Neural progenitor cell (in vitro differentiated cells): ENCODE data around the gene TENM3. TPM values are rescaled to one million over a fixed set of nuclear protein-coding genes. Genes with fewer than 3 reads are reported as not detected.

Source experiments
- DNase-seq: peaks from one replicate; pipeline ENCODE4 v3.0.0-alpha.2; 2016; ENCODE audit warnings: low spot score
- H2AFZ ChIP-seq: fragments of 200-600 bp; sonication (generic); replicated peaks from 2 replicates; pipeline ENCODE4 v1.6.1; 2016; ENCODE audit warnings: antibody characterized with exemption
- H3F3A ChIP-seq: fragments of 200-600 bp; sonication (generic); 2 replicates; pipeline ENCODE4 v1.6.1; 2016; ENCODE audit warnings: antibody characterized with exemption, low read depth
- H3K27ac ChIP-seq: fragments of 200-600 bp; sonication (generic); 2 replicates; pipeline ENCODE4 v1.5.1; 2016; ENCODE audit warnings: mild to moderate bottlenecking
- H3K27me3 ChIP-seq: fragments of 200-600 bp; sonication (generic); 2 replicates; pipeline ENCODE4 v1.6.1; 2016; ENCODE audit warnings: mild to moderate bottlenecking, moderate library complexity
- H3K36me3 ChIP-seq: fragments of 200-600 bp; sonication (generic); 2 replicates; pipeline ENCODE4 v1.5.1; 2016
- H3K4me1 ChIP-seq: fragments of 200-600 bp; sonication (generic); 2 replicates; pipeline ENCODE4 v1.6.1; 2016; ENCODE audit warnings: mixed run types
- H3K4me2 ChIP-seq: fragments of 200-600 bp; sonication (generic); 2 replicates; pipeline ENCODE4 v1.6.1; 2016
- H3K4me3 ChIP-seq: fragments of 200-600 bp; sonication (generic); 2 replicates; pipeline ENCODE4 v1.5.1; 2016
- H3K79me2 ChIP-seq: fragments of 200-600 bp; sonication (generic); 2 replicates; pipeline ENCODE4 v1.6.1; 2016; ENCODE audit warnings: low read depth
- H3K9ac ChIP-seq: fragments of 200-600 bp; sonication (generic); 2 replicates; pipeline ENCODE4 v1.6.1; 2016
- H3K9me3 ChIP-seq: fragments of 200-600 bp; sonication (generic); 2 replicates; pipeline ENCODE4 v1.5.1; 2016; ENCODE audit warnings: low read depth
- H4K20me1 ChIP-seq: fragments of 200-600 bp; sonication (generic); 2 replicates; pipeline ENCODE4 v1.6.1; 2016; ENCODE audit warnings: low read depth
- H3K27ac Mint-ChIP-seq: 3 replicates; pipeline ENCODE4 v1.8.0; 2021; ENCODE audit warnings: mixed read lengths
- H3K27me3 Mint-ChIP-seq: 2 replicates; pipeline ENCODE4 v1.8.0; 2022; ENCODE audit warnings: low read depth, mild to moderate bottlenecking, inconsistent platforms, moderate library complexity, mixed read lengths; ENCODE audit not compliant: insufficient read depth
- H3K36me3 Mint-ChIP-seq: 3 replicates; pipeline ENCODE4 v1.8.0; 2021; ENCODE audit warnings: mixed read lengths
- H3K4me1 Mint-ChIP-seq: 3 replicates; pipeline ENCODE4 v1.8.0; 2021; ENCODE audit warnings: mixed read lengths
- H3K4me3 Mint-ChIP-seq: 3 replicates; pipeline ENCODE4 v1.8.0; 2021; ENCODE audit warnings: mild to moderate bottlenecking, moderate library complexity, mixed read lengths
- H3K9me3 Mint-ChIP-seq: 3 replicates; pipeline ENCODE4 v1.8.0; 2020; ENCODE audit warnings: mixed read lengths
- CTCF ChIP-seq: fragments of 200-600 bp; sonication (generic); IDR thresholded peaks from 2 replicates; pipeline ENCODE4 v1.5.1; 2017; ENCODE audit warnings: antibody characterized with exemption, mild to moderate bottlenecking
- EZH2 ChIP-seq: fragments of 200-600 bp; sonication (generic); IDR thresholded peaks from 2 replicates; pipeline ENCODE4 v1.6.1; 2017; ENCODE audit warnings: antibody characterized with exemption, mild to moderate bottlenecking, moderate library complexity
- EZH2phosphoT487 ChIP-seq: fragments of 200-600 bp; sonication (generic); IDR thresholded peaks from 2 replicates; pipeline ENCODE4 v1.6.1; 2017; ENCODE audit warnings: antibody characterized with exemption
- total RNA-seq: library from RNA; depleted of rRNA; stranded (reverse); fragments of >200 nt; gene quantifications from 2 replicates; pipeline ENCODE4 v1.2.3, GENCODE V29; 2015; ENCODE audit warnings: low replicate concordance

TENM3 gene
- total RNA-seq, 1 donor from 2014 or later: 78.7 TPM

GRCh38 chr4:182741914-182742313 is 498.7 kb downstream of the TENM3 start:
- H3K27ac ChIP-seq: no peak overlapping the region
- Mint-ChIP-seq H3K27me3 (peaks cover 2% of the 10 kb centered on the region), H3K4me3 (no peak overlapping the region), H3K9me3 (peaks cover 5% of the 10 kb centered on the region), H3K4me1 (no peaks in the 10 kb centered on the region), H3K36me3 (peaks cover 60% of the 10 kb centered on the region), H3K27ac (no peak overlapping the region)
- H3K79me2 ChIP-seq: no peaks in the 10 kb centered on the region
- no peak for TF ChIP-seq CTCF
- no peak for TF ChIP-seq EZH2phosphoT487
- TF ChIP-seq EZH2: no peak
- peaks cover 11% of the 10 kb centered on the region for H3K36me3 ChIP-seq
- H4K20me1 ChIP-seq: no peaks in the 10 kb centered on the region
- no peaks in the 10 kb centered on the region for H3F3A ChIP-seq
- no peak overlapping the region for H3K9ac ChIP-seq
- no peak overlapping the region for H2AFZ ChIP-seq
- H3K4me2 ChIP-seq: no peak overlapping the region
- DNase-seq: no peak
- H3K9me3 ChIP-seq: no peaks in the 10 kb centered on the region
- no peaks in the 10 kb centered on the region for H3K27me3 ChIP-seq
- H3K4me1 ChIP-seq: no peaks in the 10 kb centered on the region
- no peak overlapping the region for H3K4me3 ChIP-seq

- H3K9me3 ChIP-seq: no peaks in the 10 kb centered on the region
- H3K9me3 Mint-ChIP-seq: peaks cover 5% of the 10 kb centered on the region
- no peak overlapping the region for H3K4me3 Mint-ChIP-seq
- no peaks in the 10 kb centered on the region for H3K4me1 Mint-ChIP-seq
- H3K9ac ChIP-seq: no peak overlapping the region
- H4K20me1 ChIP-seq: no peaks in the 10 kb centered on the region
- H3K4me3 ChIP-seq: no peak overlapping the region
- H3K4me1 ChIP-seq: no peaks in the 10 kb centered on the region
- no peak for TF ChIP-seq EZH2phosphoT487
- no peak for TF ChIP-seq CTCF
- TF ChIP-seq EZH2: no peak
- H3K79me2 ChIP-seq: no peaks in the 10 kb centered on the region
- H3K27me3 ChIP-seq: no peaks in the 10 kb centered on the region
- H3F3A ChIP-seq: no peaks in the 10 kb centered on the region
- peaks cover 64% of the 10 kb centered on the region for H3K36me3 Mint-ChIP-seq
- peaks cover 11% of the 10 kb centered on the region for H3K36me3 ChIP-seq
- H2AFZ ChIP-seq: no peak overlapping the region
- no peak overlapping the region for H3K27ac ChIP-seq
- no peak overlapping the region for H3K4me2 ChIP-seq
- H3K27me3 Mint-ChIP-seq: peaks cover 2% of the 10 kb centered on the region
- DNase-seq: no peak
- no peak overlapping the region for H3K27ac Mint-ChIP-seq
These were observed 500.6 kb downstream of the TENM3 start for GRCh38 chr4:182743815-182744214.

GRCh38 chr4:182745237-182745636 is 502.0 kb downstream of the TENM3 start:
- Histone ChIP-seq H3K4me1 (no peaks in the 10 kb centered on the region), H2AFZ (no peak overlapping the region), H3F3A (no peaks in the 10 kb centered on the region), H3K9ac (no peak overlapping the region), H3K4me2 (no peak overlapping the region), H3K27me3 (no peaks in the 10 kb centered on the region), H3K79me2 (no peaks in the 10 kb centered on the region), H3K4me3 (no peak overlapping the region), H3K9me3 (no peaks in the 10 kb centered on the region), H3K27ac (no peak overlapping the region), H4K20me1 (no peaks in the 10 kb centered on the region), H3K36me3 (peaks cover 11% of the 10 kb centered on the region)
- H3K36me3 Mint-ChIP-seq: peaks cover 63% of the 10 kb centered on the region
- H3K27ac Mint-ChIP-seq: no peak overlapping the region
- TF ChIP-seq EZH2: no peak
- TF ChIP-seq EZH2phosphoT487: no peak
- no peak for TF ChIP-seq CTCF
- no peaks in the 10 kb centered on the region for H3K4me1 Mint-ChIP-seq
- DNase-seq: no peak
- no peak overlapping the region for H3K4me3 Mint-ChIP-seq
- H3K27me3 Mint-ChIP-seq: no peaks in the 10 kb centered on the region
- H3K9me3 Mint-ChIP-seq: peaks cover 5% of the 10 kb centered on the region
